NCI-H524 (cell line): ENCODE data around the gene SIAH1.
A peak's percentile ranks its signal among the peaks of the same experiment; 100 is the strongest.
"Not testable (repeated sequence)": the region's sequence is repeated elsewhere in the genome, so short reads cannot be mapped to it uniquely, and the experiment has no call there.

Experiments
- DNase-seq, 2 experiments: peaks; one replicate each; lab custom pipeline; 2025; lab: John Stamatoyannopoulos, UW

SIAH1 gene, protein sequence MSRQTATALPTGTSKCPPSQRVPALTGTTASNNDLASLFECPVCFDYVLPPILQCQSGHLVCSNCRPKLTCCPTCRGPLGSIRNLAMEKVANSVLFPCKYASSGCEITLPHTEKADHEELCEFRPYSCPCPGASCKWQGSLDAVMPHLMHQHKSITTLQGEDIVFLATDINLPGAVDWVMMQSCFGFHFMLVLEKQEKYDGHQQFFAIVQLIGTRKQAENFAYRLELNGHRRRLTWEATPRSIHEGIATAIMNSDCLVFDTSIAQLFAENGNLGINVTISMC

GRCh38 chr16:48385253-48386150 is at the start of gene SIAH1:
Gene SIAH1 (minus strand): TSS chr16:48385413. CDS start chr16:48362428, 22,985 bp downstream.
- DNase-seq = peak; percentile 73 to 86

DNA sequence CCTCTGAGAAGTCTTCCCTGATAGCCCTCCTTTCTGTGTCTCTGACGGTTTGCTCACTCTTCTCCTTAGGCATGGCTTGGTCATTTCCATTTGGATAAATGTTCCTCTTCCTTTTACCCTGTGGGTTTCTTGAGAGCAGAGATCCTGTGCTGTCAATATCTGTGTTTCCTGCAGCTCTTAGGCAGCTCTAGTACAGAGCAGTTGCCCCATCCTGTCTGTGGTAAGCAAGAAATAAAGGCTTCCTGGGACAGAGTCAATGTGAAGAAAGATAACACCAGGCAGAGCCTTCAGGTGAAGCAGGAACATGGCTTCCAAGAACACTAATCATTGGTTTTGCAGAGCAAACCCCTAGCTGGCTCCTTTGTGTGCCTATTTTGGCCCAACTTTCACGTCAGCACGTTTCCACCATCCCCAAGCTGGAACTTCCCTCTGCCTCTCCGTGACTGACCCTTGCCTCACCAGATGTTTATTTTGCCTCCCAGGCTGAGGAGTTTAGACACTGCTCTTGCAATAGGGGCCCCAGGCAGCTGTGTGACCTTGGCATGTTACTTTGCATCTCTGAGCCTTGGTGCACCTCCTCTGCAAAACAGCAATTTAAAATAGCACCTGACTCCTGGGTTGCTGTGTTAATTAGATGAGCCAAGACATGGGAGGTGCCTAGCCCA is 49.6 kb upstream of the SIAH1 start:
- no peak for DNase-seq

DNA sequence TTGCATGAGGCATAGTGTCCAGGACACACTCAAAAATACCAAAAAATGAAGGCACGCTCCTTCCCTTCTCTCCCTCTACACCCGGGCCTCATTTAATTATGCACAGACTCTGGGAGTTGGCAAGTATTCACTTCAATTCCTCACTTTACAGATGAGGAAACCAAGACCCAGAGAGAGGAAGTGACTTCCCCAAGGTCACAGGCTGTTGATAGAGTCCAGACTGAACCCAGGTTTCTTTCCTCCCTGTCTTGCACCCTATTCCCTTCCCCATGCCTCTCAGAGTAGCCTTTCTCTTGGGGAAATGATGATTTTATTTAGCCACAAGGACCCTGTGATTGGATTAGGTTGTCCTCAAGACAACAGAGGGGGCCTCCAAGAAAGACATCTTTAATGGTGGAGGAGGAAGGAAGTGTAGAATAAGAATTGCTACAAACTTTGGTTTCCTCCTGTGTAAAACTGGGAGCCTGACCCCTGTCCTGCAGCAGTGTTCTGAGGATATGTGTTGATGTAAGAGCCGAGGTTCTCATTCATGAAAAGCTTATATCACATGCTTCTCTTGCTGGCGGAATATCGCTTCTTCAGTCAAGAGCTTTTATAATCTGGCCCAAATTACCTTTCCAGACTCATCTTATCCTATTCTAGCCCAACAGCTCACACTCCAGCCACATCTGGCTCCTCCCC is 48.8 kb upstream of the SIAH1 start:
- no peak for DNase-seq

DNA sequence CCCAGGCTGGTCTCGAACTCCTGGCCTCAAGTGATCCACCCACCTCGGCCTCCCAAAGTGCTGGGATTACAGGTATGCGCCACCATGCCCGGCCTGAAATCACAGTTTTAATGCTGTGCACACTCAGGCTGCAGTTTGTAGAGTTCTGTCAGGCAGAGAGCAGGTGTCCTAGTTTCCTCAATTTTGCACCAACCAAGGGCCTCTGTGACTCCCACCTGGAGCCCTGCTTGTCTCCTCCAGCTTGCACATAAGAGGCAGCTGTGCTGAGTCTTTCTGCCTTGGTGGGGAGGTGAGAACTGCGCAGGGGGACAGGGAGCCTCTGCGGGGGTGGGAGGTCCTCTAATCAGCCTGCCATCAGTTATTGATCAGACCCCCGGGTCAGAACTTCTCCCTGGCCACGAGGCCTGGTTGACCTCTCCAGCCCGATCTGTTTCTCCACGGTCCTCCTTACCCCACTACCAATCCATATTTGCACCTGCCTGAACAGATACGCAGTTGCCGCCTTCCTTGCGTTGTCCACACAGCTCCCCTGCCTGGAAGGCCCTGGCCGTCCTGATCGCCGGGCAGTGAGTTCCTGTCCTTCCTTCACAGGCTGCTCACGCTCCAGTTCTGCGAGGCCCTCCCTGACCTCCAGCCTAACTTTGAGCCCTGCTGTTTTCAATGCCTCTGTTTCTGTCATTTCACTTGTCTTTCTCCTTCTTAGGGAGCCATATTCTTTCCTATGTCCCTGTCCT is 48.1 kb upstream of the SIAH1 start:
- DNase-seq = no peak

- no peak for DNase-seq
Observed at GRCh38 chr16:48432136-48432535, 46.9 kb upstream of the SIAH1 start.

- DNase-seq = no peak
Observed at GRCh38 chr16:48430890-48431289, 45.7 kb upstream of the SIAH1 start.

DNA sequence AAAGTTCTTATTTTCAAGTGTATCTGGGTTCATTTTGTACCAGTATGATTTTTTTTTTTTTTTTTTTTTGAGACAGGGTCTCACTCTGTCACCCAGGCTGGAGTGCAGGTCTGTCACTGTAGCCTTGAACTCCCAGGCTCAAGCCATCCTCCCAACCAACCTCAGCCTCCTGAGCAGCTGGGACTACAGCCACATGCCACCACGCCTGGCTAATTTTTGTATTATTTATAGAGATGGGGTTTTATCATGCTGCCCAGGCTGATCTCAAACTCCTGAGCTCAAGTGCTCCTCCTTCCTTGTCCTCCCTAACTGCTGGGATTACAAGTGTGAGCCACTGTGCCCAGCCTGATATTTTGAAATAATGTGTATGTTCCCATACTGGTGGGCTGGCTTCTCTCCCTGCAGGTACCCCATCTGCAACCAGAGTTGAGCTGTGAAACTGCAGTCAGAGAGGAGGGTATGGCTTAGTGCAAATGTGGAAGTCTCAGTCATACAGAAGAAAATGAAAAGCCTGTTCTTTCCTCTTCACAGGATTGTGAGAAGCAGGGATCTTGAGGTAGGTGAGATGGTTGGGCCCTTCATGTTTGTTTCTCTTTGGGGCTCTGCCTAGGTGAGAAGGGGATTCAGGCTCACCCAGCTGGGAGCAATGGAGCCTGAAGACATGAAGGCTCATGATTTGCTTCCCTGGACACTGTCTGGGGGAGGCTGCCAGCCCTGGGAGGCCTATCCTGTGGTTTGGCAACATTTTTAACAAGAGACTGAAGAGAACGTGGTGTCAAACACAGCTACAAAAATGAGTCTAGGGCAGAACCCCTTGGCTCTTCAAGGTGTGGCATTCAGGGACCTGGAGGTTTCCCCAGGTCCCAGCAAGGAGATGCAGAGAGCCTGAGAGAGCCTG is 41.3 kb upstream of the SIAH1 start:
- no peak for DNase-seq

DNA sequence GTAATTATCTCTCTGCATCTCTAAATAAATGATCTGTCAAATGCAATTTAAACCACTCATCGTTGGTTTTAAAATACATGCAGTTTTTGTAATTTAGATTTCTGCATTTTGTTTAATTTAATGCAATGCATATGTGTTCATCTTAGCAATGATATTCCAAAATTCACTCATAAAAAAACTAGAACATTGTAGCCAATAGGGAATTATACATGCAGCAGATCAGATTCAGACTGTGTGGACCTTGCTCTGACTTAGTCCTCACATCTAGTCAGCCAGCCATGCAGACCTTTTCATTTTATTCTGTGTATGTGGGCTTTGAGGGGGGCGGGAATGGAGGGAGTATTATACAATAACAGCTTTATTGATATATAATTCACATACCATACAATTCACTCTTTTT is 37.3 kb upstream of the SIAH1 start:
- no peak for DNase-seq

DNA sequence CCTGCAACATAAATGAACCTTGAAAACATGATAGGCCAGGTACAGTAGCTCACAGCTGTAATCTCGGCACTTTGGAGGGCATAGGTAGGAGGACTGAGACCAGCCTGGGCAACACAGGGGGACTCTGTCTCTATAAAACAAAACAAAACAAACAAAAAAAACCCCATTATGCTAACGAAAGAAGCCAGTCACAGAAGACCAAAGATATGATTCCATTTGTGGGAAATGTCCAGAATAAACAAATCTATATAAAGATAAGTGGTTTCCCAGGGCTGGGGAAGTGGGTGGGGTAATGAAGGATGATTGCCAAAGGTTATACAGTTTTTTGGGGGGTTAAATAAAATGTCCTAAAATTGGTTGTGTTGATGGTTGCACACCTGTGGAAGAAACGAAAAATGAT is 36.5 kb upstream of the SIAH1 start:
- DNase-seq = no peak

DNA sequence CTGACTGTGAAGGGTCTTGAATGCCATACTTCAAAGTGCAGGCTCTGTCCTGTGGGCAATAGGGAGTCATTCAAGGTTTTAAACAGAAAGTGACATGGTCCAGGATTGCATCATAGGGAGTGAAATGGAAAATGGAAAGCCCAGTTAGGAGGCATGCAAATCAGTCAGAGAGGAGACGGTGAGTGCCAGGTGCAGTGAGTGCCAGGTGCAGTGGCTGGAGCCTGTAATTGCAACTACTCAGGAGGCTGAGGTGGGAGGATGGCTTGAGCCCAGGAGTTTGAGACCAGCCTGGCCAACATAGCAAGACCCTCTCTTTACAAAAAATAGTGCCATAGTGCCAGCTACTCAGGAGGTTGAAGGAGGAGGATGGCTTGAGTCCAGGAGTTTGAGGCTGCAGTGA is 35.2 kb upstream of the SIAH1 start:
- no peak for DNase-seq

- not testable (repeated sequence) for DNase-seq
Observed at GRCh38 chr16:48416617-48417016, 31.4 kb upstream of the SIAH1 start.

DNA sequence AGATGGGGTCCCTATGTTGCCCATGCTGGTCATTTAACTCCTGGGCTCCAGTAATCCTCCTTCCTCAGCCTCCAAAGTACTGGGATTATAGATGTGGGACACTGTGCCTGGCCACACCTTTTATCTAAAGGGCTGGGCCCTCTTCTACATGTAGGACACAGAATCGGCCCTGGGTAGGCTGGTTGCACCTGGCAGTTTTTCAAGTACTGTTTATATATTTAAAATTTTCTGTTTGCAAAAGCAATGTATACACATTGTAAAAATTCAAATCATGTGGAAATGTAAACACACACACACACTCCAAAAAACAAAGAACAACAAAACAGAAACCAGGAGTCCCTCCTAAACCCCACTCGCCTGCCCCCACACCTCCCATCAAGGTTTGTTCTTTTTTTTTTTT is 28.1 kb upstream of the SIAH1 start:
- no peak for DNase-seq

DNA sequence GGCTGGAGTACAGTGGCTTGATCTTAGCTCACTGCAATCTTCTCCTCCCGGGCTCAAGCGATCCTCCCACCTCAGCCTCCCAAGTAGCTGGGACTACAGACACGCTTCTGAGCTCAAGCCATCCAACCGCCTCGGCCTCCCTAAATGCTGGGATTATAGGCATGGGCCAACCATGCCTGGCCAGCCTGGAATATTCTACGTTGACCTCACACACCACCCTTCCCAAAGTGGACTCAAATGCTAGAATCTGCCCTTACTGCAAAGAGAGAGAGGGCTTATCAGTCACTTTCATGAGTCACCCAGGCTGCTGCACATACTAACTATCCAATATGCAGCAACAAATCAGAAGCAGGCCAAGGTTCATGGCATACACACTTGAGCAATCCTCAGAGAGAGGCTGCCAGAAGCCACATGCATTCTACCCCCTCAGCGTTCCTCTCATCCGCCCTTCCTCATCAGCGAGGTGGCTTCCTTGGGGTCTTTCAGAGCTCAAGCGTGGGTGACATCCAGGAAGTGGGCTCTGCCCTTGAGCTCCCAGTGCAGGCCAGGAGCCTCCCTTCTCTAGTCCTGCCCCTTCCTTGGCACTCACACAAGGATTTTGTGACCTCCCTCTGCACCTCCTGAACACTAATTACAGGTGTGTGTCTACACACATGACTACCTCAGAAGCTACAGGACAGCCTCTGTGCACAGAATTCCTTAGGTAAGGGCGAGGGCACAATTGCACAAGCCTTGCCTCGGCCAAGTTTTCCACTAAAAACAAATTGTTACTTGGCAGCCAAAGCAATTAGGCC is 24.8 kb upstream of the SIAH1 start:
- no peak for DNase-seq

DNA sequence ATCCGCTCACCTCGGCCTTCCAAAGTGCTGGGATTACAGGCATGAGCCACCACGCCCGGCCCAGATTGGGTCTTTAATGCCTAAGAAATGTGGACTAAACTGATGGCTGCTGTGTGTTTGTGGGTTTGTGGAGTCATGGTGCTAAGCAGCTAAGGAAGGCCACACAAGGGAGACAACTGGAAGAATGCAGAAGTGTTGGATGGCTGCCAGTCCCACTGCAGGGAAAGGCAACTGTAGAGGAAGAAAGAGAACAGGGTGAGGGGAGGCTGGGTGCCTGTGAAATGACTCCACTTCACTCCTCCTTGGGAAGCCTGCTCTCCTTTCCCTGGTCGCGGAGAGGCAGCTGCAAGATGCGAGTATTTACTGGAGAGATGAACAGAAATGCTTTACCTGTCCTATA is 23.5 kb upstream of the SIAH1 start:
- no peak for DNase-seq

DNA sequence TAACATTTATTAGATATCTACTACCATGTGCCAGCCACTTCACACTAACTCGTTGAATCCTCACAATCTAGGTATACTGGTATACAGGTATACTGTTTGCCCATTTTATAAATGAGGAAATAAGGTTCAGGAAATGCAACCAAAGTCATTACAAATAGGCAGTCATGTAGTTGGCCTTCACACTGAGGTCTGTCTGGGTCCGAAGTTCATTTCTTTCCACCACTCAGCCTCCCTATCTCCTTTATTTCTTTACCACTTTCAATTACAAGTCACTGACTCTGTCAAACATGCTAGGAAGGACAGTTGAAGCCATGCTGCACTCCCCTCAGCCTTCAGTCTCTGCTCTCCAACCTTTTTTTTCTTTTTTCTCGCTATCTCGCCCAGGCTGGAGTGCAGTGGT is 20.7 kb upstream of the SIAH1 start:
- DNase-seq = no peak

DNA sequence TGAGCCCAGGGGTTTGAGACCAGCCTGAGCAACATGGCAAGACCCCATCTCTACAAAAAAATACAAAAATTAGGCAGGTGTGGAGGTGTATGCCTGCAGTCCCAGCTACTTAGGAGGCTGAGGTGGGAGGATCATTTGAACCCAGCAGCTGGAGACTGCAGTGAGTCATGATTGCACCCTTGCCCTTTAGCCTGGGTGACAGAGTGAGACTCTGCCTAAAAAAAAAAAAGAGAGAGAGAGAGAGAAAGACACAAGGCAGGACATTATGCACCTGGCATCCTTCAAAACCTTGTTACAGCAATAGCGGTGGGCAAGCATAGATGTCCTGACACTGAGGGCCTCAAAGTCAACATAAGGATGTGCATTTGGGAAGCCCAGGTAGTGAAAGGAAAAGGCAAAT is 19.9 kb upstream of the SIAH1 start:
- no peak for DNase-seq

DNA sequence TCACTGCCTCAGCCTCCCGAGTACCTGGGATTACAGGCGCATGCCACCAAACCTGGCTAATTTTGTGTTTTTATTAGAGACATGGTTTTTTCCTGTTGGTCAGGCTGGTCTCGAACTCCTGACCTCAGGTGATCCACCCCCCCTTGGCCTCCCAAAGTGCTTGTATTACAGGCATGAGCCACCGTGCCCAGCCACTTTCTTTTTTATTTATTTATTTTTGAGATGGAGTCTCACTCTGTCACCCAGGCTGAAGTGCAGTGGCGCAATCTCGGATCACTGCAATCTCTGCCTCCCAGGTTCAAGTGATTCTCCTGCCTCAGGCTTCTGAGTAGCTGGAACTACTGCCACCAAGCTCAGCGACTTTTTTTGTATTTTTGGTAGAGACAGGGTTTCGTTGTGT is 17.3 kb upstream of the SIAH1 start:
- DNase-seq = not testable (repeated sequence)

DNA sequence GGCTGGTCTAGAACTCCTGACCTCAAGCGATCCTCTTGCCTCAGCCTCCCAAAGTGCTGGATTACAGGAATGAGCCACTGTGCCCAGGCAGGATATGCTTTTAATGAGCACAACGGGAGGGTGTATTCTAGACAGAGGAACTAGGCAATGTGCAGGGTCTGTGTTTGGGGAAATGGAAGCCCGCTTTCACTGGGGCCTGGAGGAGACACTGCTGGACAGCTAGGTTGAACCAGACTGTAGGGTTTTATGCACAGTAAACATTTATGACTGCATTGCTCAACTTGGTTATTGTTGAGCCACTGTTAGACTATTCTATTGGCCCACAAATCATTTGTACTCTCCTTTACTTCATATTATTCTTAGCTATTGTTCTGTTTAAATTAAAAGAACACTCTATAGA is 10.2 kb upstream of the SIAH1 start:
- no peak for DNase-seq

DNA sequence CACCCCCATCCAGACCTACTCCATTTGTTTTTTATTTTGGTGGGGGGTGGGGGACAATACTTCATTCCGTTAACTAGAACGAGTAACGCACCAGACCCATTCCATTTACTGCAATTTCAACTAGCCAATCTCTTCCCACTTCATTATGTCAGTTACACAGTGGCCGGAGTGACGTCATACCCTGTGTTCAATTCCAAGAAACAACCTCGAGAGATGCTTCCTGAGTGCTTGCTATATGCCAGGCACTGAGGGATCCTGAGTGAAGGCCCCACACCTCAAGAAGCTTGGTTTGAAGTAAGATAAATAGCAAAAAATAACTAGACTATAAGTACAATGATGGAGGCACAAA is 9.1 kb upstream of the SIAH1 start:
- no peak for DNase-seq
